Measurements from ENCODE around the gene AFF2.

AFF2 gene

GRCh38 chrX:148763896-148764295 is 263.5 kb downstream of the AFF2 start:
- no peak for DNase-seq
- H3K27me3 ChIP-seq: no peaks in the 10 kb centered on the region
- H3K36me3 ChIP-seq: no peaks in the 10 kb centered on the region
- TF ChIP-seq CTCF (IDR thresholded peaks at IDR 0.05; ENCODE audit: low read depth, low read length): no peak
- H3K4me3 ChIP-seq (ENCODE audit: low read depth, low read length): no peak overlapping the region
- H3K4me1 ChIP-seq: no peaks in the 10 kb centered on the region
- no peaks in the 10 kb centered on the region for H3K9me3 ChIP-seq

- no peak for DNase-seq
- Histone ChIP-seq H3K4me3 (ENCODE audit: low read depth, low read length) (no peak overlapping the region), H3K9me3 (no peaks in the 10 kb centered on the region), H3K36me3 (no peaks in the 10 kb centered on the region), H3K4me1 (no peaks in the 10 kb centered on the region), H3K27me3 (no peaks in the 10 kb centered on the region)
- no peak for TF ChIP-seq CTCF (IDR thresholded peaks at IDR 0.05; ENCODE audit: low read depth, low read length)
Observed at GRCh38 chrX:148768296-148768695, 267.9 kb downstream of the AFF2 start.

GRCh38 chrX:148771440-148771839 is 271.0 kb downstream of the AFF2 start:
- H3K4me1 ChIP-seq: no peaks in the 10 kb centered on the region
- TF ChIP-seq CTCF (IDR thresholded peaks at IDR 0.05; ENCODE audit: low read depth, low read length): no peak
- H3K9me3 ChIP-seq: no peaks in the 10 kb centered on the region
- H3K36me3 ChIP-seq: no peaks in the 10 kb centered on the region
- no peak overlapping the region for H3K4me3 ChIP-seq (ENCODE audit: low read depth, low read length)
- DNase-seq: no peak
- H3K27me3 ChIP-seq: no peaks in the 10 kb centered on the region

GRCh38 chrX:148774276-148774675 is 273.9 kb downstream of the AFF2 start:
- Histone ChIP-seq H3K36me3 (no peaks in the 10 kb centered on the region), H3K4me1 (no peaks in the 10 kb centered on the region), H3K9me3 (no peaks in the 10 kb centered on the region), H3K4me3 (ENCODE audit: low read depth, low read length) (no peak overlapping the region), H3K27me3 (no peaks in the 10 kb centered on the region)
- TF ChIP-seq CTCF (IDR thresholded peaks at IDR 0.05; ENCODE audit: low read depth, low read length): no peak
- DNase-seq: no peak

GRCh38 chrX:148784137-148784536 is 283.7 kb downstream of the AFF2 start:
- Histone ChIP-seq H3K36me3 (no peaks in the 10 kb centered on the region), H3K4me1 (no peaks in the 10 kb centered on the region), H3K27me3 (no peaks in the 10 kb centered on the region), H3K4me3 (ENCODE audit: low read depth, low read length) (no peak overlapping the region), H3K9me3 (no peaks in the 10 kb centered on the region)
- no peak for DNase-seq
- no peak for TF ChIP-seq CTCF (IDR thresholded peaks at IDR 0.05; ENCODE audit: low read depth, low read length)

GRCh38 chrX:148784856-148785255 is 284.4 kb downstream of the AFF2 start:
- DNase-seq: no peak
- Histone ChIP-seq H3K27me3 (no peaks in the 10 kb centered on the region), H3K9me3 (no peaks in the 10 kb centered on the region), H3K4me1 (no peaks in the 10 kb centered on the region), H3K4me3 (ENCODE audit: low read depth, low read length) (no peak overlapping the region), H3K36me3 (no peaks in the 10 kb centered on the region)
- TF ChIP-seq CTCF (IDR thresholded peaks at IDR 0.05; ENCODE audit: low read depth, low read length): no peak
